ENCODE data around the gene IKZF3. TPM values are rescaled to one million over a fixed set of nuclear protein-coding genes. Genes with fewer than 3 reads are reported as not detected.
"Not testable (repeated sequence)": the region's sequence is repeated elsewhere in the genome, so short reads cannot be mapped to it uniquely, and the experiment has no call there.

The IKZF3 gene
- total and polyA plus RNA-seq, 2 donors from 2014 or later: 0.09 to 10.2 TPM

DNA sequence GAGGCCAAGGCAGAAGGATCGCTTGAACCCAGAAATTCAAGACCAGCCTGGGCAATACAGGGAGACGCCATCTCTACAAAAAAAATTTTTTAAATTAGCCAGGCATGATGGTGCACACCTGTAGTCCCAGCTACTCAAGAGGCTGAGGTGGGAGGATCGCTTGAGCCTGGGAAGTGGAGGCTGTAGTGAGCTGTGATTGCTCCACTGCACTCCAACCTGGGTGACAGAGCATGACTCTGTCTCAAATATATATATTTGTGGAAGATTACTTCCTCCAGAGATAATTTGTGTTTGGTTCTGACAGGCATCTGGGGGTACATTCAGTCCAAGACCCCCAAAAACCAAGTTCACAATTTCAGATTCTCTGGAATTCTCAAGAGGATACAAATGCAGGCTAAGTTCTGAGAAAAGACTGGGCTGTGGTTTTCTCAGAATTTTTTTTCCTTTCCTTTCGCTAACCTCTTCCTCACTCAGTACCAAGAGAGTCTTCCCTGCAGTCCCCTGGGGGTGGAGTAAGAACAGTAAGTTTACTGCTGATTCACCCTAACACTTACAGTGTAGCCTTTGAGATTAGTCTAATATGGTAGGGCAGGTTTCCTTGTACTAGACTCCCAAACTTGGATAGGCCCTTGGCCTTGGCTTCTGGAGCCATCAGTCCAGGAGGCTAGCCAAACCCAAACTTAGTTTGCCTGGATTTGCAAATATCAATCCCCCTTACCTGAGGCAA, 39.2 kb upstream of the IKZF3 start:
- Histone ChIP-seq H3K9me3 (ENCODE audit: control insufficient read depth in 2 of 3, insufficient read depth in 1 of 3, low read length in 3 of 3) (no peaks in the 10 kb centered on the region), H3K27me3 (ENCODE audit: control insufficient read depth, insufficient read depth, low read length) (no peaks in the 10 kb centered on the region), H3K4me1 (ENCODE audit: control insufficient read depth in 2 of 3, insufficient read depth in 2 of 3, low read depth in 1 of 3, low read length in 3 of 3) (no peaks in the 10 kb centered on the region), H3K36me3 (ENCODE audit: control insufficient read depth in 2 of 3, insufficient read depth in 3 of 3, low read length in 3 of 3) (peaks cover 0 to 3% (median 0%) of the 10 kb centered on the region in 3 donors), H3K4me3 (ENCODE audit: low read length in 3 of 3) (no peak overlapping the region), H3K27ac (ENCODE audit: low read depth in 2 of 2, low read length in 2 of 2) (no peak overlapping the region), H3K9ac (ENCODE audit: low read length in 3 of 3) (no peak overlapping the region)
- intact Hi-C loops (cut with DNase I): no loop called here
- no peak for FAIRE-seq
- no peak for TF ChIP-seq CTCF (IDR thresholded peaks at IDR 0.05; ENCODE audit: borderline replicate concordance, extremely low read depth, insufficient read depth)
- DNase-seq: no peak

GRCh38 chr17:39902027-39902426, 37.9 kb upstream of the IKZF3 start:
- H3K27me3 ChIP-seq (ENCODE audit: control insufficient read depth, insufficient read depth, low read length); H3K27ac ChIP-seq (ENCODE audit: low read depth in 2 of 2, low read length in 2 of 2); H3K4me1 ChIP-seq (ENCODE audit: control insufficient read depth in 2 of 3, insufficient read depth in 2 of 3, low read depth in 1 of 3, low read length in 3 of 3); H3K36me3 ChIP-seq (ENCODE audit: control insufficient read depth in 2 of 3, insufficient read depth in 3 of 3, low read length in 3 of 3); DNase-seq; H3K9ac ChIP-seq (ENCODE audit: low read length in 3 of 3); H3K9me3 ChIP-seq (ENCODE audit: control insufficient read depth in 2 of 3, insufficient read depth in 1 of 3, low read length in 3 of 3); FAIRE-seq; intact Hi-C loops (cut with DNase I); H3K4me3 ChIP-seq (ENCODE audit: low read length in 3 of 3): not testable (repeated sequence)

GRCh38 chr17:39899215-39899614, 35.1 kb upstream of the IKZF3 start:
- no peaks in the 10 kb centered on the region for H3K9me3 ChIP-seq (ENCODE audit: control insufficient read depth in 2 of 3, insufficient read depth in 1 of 3, low read length in 3 of 3)
- DNase-seq (no peak), FAIRE-seq (no peak)
- H3K4me3 ChIP-seq (ENCODE audit: low read length in 3 of 3): no peak overlapping the region
- H3K9ac ChIP-seq (ENCODE audit: low read length in 3 of 3): no peak overlapping the region
- intact Hi-C loops (cut with DNase I): no loop called here
- peaks cover 0 to 3% (median 0%) of the 10 kb centered on the region in 3 donors for H3K36me3 ChIP-seq (ENCODE audit: control insufficient read depth in 2 of 3, insufficient read depth in 3 of 3, low read length in 3 of 3)
- no peaks in the 10 kb centered on the region for H3K27me3 ChIP-seq (ENCODE audit: control insufficient read depth, insufficient read depth, low read length)
- H3K27ac ChIP-seq (ENCODE audit: low read depth in 2 of 2, low read length in 2 of 2): no peak overlapping the region
- no peaks in the 10 kb centered on the region for H3K4me1 ChIP-seq (ENCODE audit: control insufficient read depth in 2 of 3, insufficient read depth in 2 of 3, low read depth in 1 of 3, low read length in 3 of 3)
- no peak for TF ChIP-seq CTCF (IDR thresholded peaks at IDR 0.05; ENCODE audit: borderline replicate concordance, extremely low read depth, insufficient read depth)

- Histone ChIP-seq H3K9me3 (ENCODE audit: control insufficient read depth in 2 of 3, insufficient read depth in 1 of 3, low read length in 3 of 3) (no peaks in the 10 kb centered on the region), H3K36me3 (ENCODE audit: control insufficient read depth in 2 of 3, insufficient read depth in 3 of 3, low read length in 3 of 3) (no peaks in the 10 kb centered on the region), H3K4me3 (ENCODE audit: low read length in 3 of 3) (no peak overlapping the region), H3K9ac (ENCODE audit: low read length in 3 of 3) (no peak overlapping the region), H3K27ac (ENCODE audit: low read depth in 2 of 2, low read length in 2 of 2) (no peak overlapping the region), H3K27me3 (ENCODE audit: control insufficient read depth, insufficient read depth, low read length) (no peaks in the 10 kb centered on the region), H3K4me1 (ENCODE audit: control insufficient read depth in 2 of 3, insufficient read depth in 2 of 3, low read depth in 1 of 3, low read length in 3 of 3) (no peaks in the 10 kb centered on the region)
- no peak for TF ChIP-seq CTCF (IDR thresholded peaks at IDR 0.05; ENCODE audit: borderline replicate concordance, extremely low read depth, insufficient read depth)
- FAIRE-seq (no peak), DNase-seq (no peak)
- intact Hi-C loops (cut with DNase I): no loop called here
Measured at GRCh38 chr17:39898088-39898487, 34.0 kb upstream of the IKZF3 start.

Data from kidney (tissue), 14 donors.